Activated CD4-positive, alpha-beta memory T cell treated with anti-CD3 and anti-CD28 coated beads for 36 hours (primary cell): ENCODE measurements around the gene UTP4. TPM values are rescaled to one million over a fixed set of nuclear protein-coding genes. Genes with fewer than 3 reads are reported as not detected.

ENCODE experiments used
- CTCF ChIA-PET: fragments of 350-600 bp; sonication (Branson Sonifier 250); formaldehyde crosslinking; loops from one replicate; lab custom pipeline; 2021; ENCODE audit warnings: antibody characterized with exemption, inconsistent platforms; lab: Charles Lee
- POLR2A ChIA-PET: fragments of 350-600 bp; sonication (Branson Sonifier 250); formaldehyde crosslinking; loops from one replicate; lab custom pipeline; 2021; ENCODE audit warnings: antibody characterized with exemption; lab: Charles Lee
- DNase-seq: peaks from one replicate; pipeline ENCODE4 v3.0.0-alpha.2; 2020
- H3K27ac Mint-ChIP-seq: one replicate; pipeline ENCODE4 v1.8.0; 2021; ENCODE audit warnings: mixed read lengths
- H3K27me3 Mint-ChIP-seq: one replicate; pipeline ENCODE4 v1.8.0; 2021; ENCODE audit warnings: mixed read lengths
- H3K36me3 Mint-ChIP-seq: one replicate; pipeline ENCODE4 v1.8.0; 2021; ENCODE audit warnings: mixed read lengths
- H3K4me1 Mint-ChIP-seq: one replicate; pipeline ENCODE4 v1.8.0; 2021; ENCODE audit warnings: low read depth, mixed read lengths
- H3K4me3 Mint-ChIP-seq: one replicate; pipeline ENCODE4 v1.8.0; 2021; ENCODE audit warnings: mild to moderate bottlenecking, mixed read lengths
- H3K9me3 Mint-ChIP-seq: one replicate; pipeline ENCODE4 v1.8.0; 2021; ENCODE audit warnings: mixed read lengths
- intact Hi-C: fragments of 100-400 bp; cut with micrococcal nuclease; formaldehyde crosslinking; loops from one replicate; pipeline ENCODE4 v1.15.1; 2023
- total RNA-seq, 2 experiments: library from RNA; stranded (reverse); gene quantifications; one replicate each; pipeline ENCODE4 v1.2.3, GENCODE V29; 2021

Gene UTP4
- total RNA-seq, 2 experiments from 2014 or later: 104 to 106 TPM

GRCh38 chr16:69182730-69183416 is 50.4 kb downstream of the UTP4 start:
- intact Hi-C loops: no loop called here
- ChIA-PET POLR2A (no interaction called here), CTCF (interaction anchor here (1.2 to 1.4 kb wide), 2 partner anchors 33 to 59 kb away, joined by 3 read pairs; no protein-coding TSS in a partner anchor)
- Mint-ChIP-seq H3K27ac (no peak overlapping the region), H3K4me1 (peaks cover 29% of the 10 kb centered on the region), H3K27me3 (no peaks in the 10 kb centered on the region), H3K36me3 (peaks cover 2% of the 10 kb centered on the region), H3K9me3 (no peaks in the 10 kb centered on the region), H3K4me3 (no peak overlapping the region)
- no peak for DNase-seq

- POLR2A ChIA-PET: interaction anchor here (0.7 to 5.4 kb wide), 6 partner anchors 13 to 54 kb away, joined by 3 to 44 read pairs (median 4); partner anchors contain the start of genes CHTF8 and UTP4
- Mint-ChIP-seq H3K36me3 (peaks cover 3% of the 10 kb centered on the region), H3K9me3 (no peaks in the 10 kb centered on the region)
Measured at GRCh38 chr16:69186642-69187445, 54.4 kb downstream of the UTP4 start, which contains the start of gene SNTB2. Gene SNTB2, plus strand, starts transcription at chr16:69187164. Its CDS starts 3 bp downstream, at chr16:69187167.

GRCh38 chr16:69187446-69188235 is 55.2 kb downstream of the UTP4 start:
- peak; percentile 63 for DNase-seq
- H3K36me3 Mint-ChIP-seq: peaks cover 3% of the 10 kb centered on the region
- CTCF ChIA-PET: interaction anchor here (1.1 to 1.2 kb wide), 3 partner anchors 37 to 667 kb away, joined by 3 to 5 read pairs (median 4); no protein-coding TSS in a partner anchor
- POLR2A ChIA-PET: interaction anchor here (0.9 to 5.4 kb wide), 3 partner anchors 20 to 99 kb away, joined by 3 to 44 read pairs (median 8); partner anchors contain the start of genes CHTF8 and UTP4
- H3K9me3 Mint-ChIP-seq: no peaks in the 10 kb centered on the region
- H3K27ac Mint-ChIP-seq: peak overlapping the region; percentile 74
- peaks cover 59% of the 10 kb centered on the region for H3K4me1 Mint-ChIP-seq
- intact Hi-C loops: loop anchor here (1.0 to 2.0 kb wide), 2 partner anchors 21 to 123 kb away; partner anchors contain the start of gene VPS4A
- peak overlapping the region; percentile 85 for H3K4me3 Mint-ChIP-seq
- no peaks in the 10 kb centered on the region for H3K27me3 Mint-ChIP-seq

More at GRCh38 chr16:69186642-69187445, 54.4 kb downstream of the UTP4 start, which contains the start of gene SNTB2:
- intact Hi-C loops: loop anchor here (1.0 to 2.0 kb wide), 2 partner anchors 21 to 124 kb away; partner anchors contain the start of gene VPS4A
- H3K27me3 Mint-ChIP-seq: no peaks in the 10 kb centered on the region
- H3K4me3 Mint-ChIP-seq: peak within 1 kb of the TSS; percentile 97
- peak within 1 kb of the TSS; percentile 98 for H3K27ac Mint-ChIP-seq
- H3K4me1 Mint-ChIP-seq: peaks cover 55% of the 10 kb centered on the region
- peak; percentile 89 for DNase-seq
- CTCF ChIA-PET: interaction anchor here (0.7 to 1.2 kb wide), 2 partner anchors 10 to 20 kb away, joined by 3 to 13 read pairs; no protein-coding TSS in a partner anchor

DNA sequence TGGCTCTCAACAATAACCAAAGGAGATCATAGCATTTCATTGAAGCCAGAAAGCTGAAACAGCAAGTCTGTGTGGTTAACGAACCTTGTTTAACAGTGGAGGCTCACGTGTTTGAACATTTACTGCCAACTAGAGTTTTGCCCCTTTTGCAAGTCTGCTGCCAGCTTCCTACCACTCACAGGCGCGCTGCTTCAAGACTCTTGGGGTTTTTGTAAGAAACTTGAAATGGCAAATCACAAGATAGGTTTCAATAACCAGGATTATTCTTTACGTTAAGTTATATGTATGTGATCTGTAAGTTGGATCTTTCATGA is 55.7 kb downstream of the UTP4 start:
- peak; percentile 33 for DNase-seq
- H3K4me1 Mint-ChIP-seq: peaks cover 62% of the 10 kb centered on the region
- peaks cover 3% of the 10 kb centered on the region for H3K36me3 Mint-ChIP-seq
- peak overlapping the region; percentile 74 for H3K27ac Mint-ChIP-seq
- intact Hi-C loops: no loop called here
- POLR2A ChIA-PET: interaction anchor here (0.9 to 5.4 kb wide), 3 partner anchors 21 to 98 kb away, joined by 3 to 44 read pairs (median 8); partner anchors contain the start of genes CHTF8 and UTP4
- CTCF ChIA-PET: interaction anchor here (0.8 to 1.2 kb wide), 5 partner anchors 38 to 668 kb away, joined by 3 to 5 read pairs (median 4); no protein-coding TSS in a partner anchor
- no peaks in the 10 kb centered on the region for H3K27me3 Mint-ChIP-seq
- peak overlapping the region; percentile 85 for H3K4me3 Mint-ChIP-seq
- H3K9me3 Mint-ChIP-seq: no peaks in the 10 kb centered on the region

DNA sequence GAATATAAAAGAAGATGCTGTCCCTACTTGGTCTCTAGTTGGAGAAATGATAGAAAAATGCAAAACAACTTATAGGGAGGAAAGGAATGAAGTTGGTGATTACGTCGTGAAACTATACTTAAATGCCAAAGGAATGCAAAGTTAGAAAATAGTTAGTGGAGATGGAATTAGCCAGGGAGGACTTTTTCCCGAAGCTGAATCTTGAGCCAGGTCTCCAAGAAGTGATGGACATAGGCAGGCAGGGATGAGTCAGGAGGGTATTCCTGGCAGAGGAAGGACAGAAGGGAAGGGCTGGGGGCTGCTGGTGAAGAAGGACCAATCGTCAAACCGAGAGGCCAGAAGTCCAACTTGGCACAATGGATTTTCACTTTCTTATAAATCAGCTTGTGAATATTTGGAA is 56.3 kb downstream of the UTP4 start:
- Mint-ChIP-seq H3K27me3 (no peaks in the 10 kb centered on the region), H3K27ac (no peak overlapping the region), H3K4me3 (peak overlapping the region; percentile 85), H3K4me1 (peaks cover 61% of the 10 kb centered on the region), H3K9me3 (no peaks in the 10 kb centered on the region), H3K36me3 (peaks cover 3% of the 10 kb centered on the region)
- intact Hi-C loops: no loop called here
- ChIA-PET POLR2A (interaction anchor here (0.9 to 5.4 kb wide), 3 partner anchors 21 to 98 kb away, joined by 3 to 44 read pairs (median 8); partner anchors contain the start of genes CHTF8 and UTP4), CTCF (interaction anchor here (0.8 to 1.2 kb wide), 6 partner anchors 22 to 668 kb away, joined by 3 to 5 read pairs (median 4); no protein-coding TSS in a partner anchor)
- no peak for DNase-seq

- CTCF ChIA-PET: interaction anchor here (0.8 to 1.3 kb wide), 2 partner anchors 24 to 98 kb away, joined by 3 to 4 read pairs; no protein-coding TSS in a partner anchor
- peaks cover 3% of the 10 kb centered on the region for H3K36me3 Mint-ChIP-seq
- intact Hi-C loops: no loop called here
- POLR2A ChIA-PET: no interaction called here
- peaks cover 49% of the 10 kb centered on the region for H3K4me1 Mint-ChIP-seq
- H3K9me3 Mint-ChIP-seq: no peaks in the 10 kb centered on the region
- no peak for DNase-seq
- H3K27me3 Mint-ChIP-seq: no peaks in the 10 kb centered on the region
- H3K4me3 Mint-ChIP-seq: no peak overlapping the region
- H3K27ac Mint-ChIP-seq: no peak overlapping the region
Measured at GRCh38 chr16:69190046-69190588, 57.7 kb downstream of the UTP4 start.

GRCh38 chr16:69190598-69190997 is 58.1 kb downstream of the UTP4 start:
- ChIA-PET CTCF (interaction anchor here (0.8 to 1.3 kb wide), 2 partner anchors 24 to 97 kb away, joined by 3 to 4 read pairs; no protein-coding TSS in a partner anchor), POLR2A (no interaction called here)
- H3K27me3 Mint-ChIP-seq: no peaks in the 10 kb centered on the region
- no peak overlapping the region for H3K4me3 Mint-ChIP-seq
- H3K27ac Mint-ChIP-seq: no peak overlapping the region
- peaks cover 3% of the 10 kb centered on the region for H3K36me3 Mint-ChIP-seq
- no peak for DNase-seq
- intact Hi-C loops: no loop called here
- H3K4me1 Mint-ChIP-seq: peaks cover 46% of the 10 kb centered on the region
- no peaks in the 10 kb centered on the region for H3K9me3 Mint-ChIP-seq

DNA sequence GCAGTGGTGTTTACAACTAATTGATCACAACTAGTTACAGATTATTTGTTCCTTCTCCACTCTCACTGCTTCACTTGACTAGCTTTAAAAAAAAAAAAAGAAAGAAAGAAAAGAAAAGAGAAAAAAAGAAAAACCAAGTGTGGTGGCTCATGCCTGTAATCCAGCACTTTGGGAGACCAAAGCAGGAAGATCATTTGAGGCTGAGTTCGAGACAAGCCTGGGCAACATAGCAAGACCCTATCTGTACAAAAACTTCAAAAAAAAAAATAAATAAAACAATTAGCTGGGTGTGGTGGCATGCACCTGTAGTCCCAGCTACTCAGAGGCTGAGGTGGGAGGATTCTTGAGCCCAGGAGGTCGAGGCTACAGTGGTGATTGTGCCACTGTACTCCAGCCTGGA is 58.7 kb downstream of the UTP4 start:
- H3K36me3 Mint-ChIP-seq: peaks cover 3% of the 10 kb centered on the region
- H3K4me3 Mint-ChIP-seq: no peak overlapping the region
- ChIA-PET POLR2A (interaction anchor here (0.6 kb wide), 1 partner anchor 357 kb away, joined by 4 read pairs; no protein-coding TSS in a partner anchor), CTCF (interaction anchor here (1.3 kb wide), 1 partner anchor 25 kb away, joined by 4 read pairs; no protein-coding TSS in a partner anchor)
- H3K27me3 Mint-ChIP-seq: no peaks in the 10 kb centered on the region
- DNase-seq: no peak
- peaks cover 43% of the 10 kb centered on the region for H3K4me1 Mint-ChIP-seq
- intact Hi-C loops: no loop called here
- H3K9me3 Mint-ChIP-seq: no peaks in the 10 kb centered on the region
- H3K27ac Mint-ChIP-seq: no peak overlapping the region

DNA sequence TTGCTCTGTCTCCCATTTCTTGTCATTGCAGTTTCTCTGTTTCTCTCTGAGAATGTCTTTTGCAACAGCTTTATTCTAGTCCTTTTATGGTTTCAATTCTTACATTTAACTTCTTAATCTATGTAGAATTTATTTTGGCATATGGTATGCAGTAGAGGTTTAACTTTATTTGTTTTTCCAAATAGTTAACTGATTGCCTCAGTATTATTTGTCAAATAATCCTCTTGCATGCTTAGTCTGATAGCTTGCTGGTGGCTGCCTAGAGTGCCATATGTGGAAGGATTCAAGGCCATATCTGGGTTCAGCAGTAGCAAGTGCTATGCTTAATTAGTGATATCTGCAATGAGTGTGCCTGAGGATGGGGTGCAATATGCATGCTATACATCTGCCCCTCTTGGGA is 61.4 kb downstream of the UTP4 start:
- peaks cover 3% of the 10 kb centered on the region for H3K36me3 Mint-ChIP-seq
- H3K27ac Mint-ChIP-seq: no peak overlapping the region
- peaks cover 35% of the 10 kb centered on the region for H3K4me1 Mint-ChIP-seq
- CTCF ChIA-PET: no interaction called here
- POLR2A ChIA-PET: no interaction called here
- no peak overlapping the region for H3K4me3 Mint-ChIP-seq
- no peaks in the 10 kb centered on the region for H3K27me3 Mint-ChIP-seq
- intact Hi-C loops: no loop called here
- DNase-seq: no peak
- H3K9me3 Mint-ChIP-seq: no peaks in the 10 kb centered on the region

DNA sequence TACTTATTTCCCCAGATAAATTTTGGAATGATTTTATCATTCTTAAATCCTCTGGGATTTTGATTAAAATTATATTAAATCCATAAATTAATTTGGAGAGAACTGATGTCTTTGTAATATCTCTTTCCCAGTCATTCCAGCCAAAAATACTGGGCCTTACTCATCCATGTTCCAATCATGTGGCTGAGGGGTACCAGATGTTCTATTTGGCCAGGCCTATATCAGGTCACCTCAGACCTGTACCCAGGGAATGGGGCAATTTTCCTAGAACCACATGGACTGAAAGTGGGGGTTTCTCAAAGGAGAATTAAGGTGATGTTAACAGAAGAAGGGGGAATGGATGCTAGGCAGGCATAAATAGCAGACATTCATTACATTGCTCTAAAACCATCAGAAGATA is 62.0 kb downstream of the UTP4 start:
- DNase-seq: no peak
- H3K4me1 Mint-ChIP-seq: peaks cover 32% of the 10 kb centered on the region
- no peak overlapping the region for H3K4me3 Mint-ChIP-seq
- ChIA-PET POLR2A (no interaction called here), CTCF (no interaction called here)
- no peaks in the 10 kb centered on the region for H3K27me3 Mint-ChIP-seq
- H3K36me3 Mint-ChIP-seq: peaks cover 3% of the 10 kb centered on the region
- H3K27ac Mint-ChIP-seq: no peak overlapping the region
- intact Hi-C loops: no loop called here
- no peaks in the 10 kb centered on the region for H3K9me3 Mint-ChIP-seq
